Ascending aorta (tissue), 2 donors: ENCODE data around the gene TP53TG5. TPM values are rescaled to one million over a fixed set of nuclear protein-coding genes. Genes with fewer than 3 reads are reported as not detected.

Experiments
- DNase-seq, 2 donors: peaks; one replicate each; pipeline ENCODE4 v3.0.0-alpha.2; 2019; ENCODE audit warnings: low spot score in 2 of 2
- H3K27ac ChIP-seq, 2 donors: fragments of 200-600 bp; sonication (generic); one replicate each; pipeline ENCODE4 v1.5.1; 2016 to 2017; ENCODE audit warnings: mild to moderate bottlenecking in 1 of 2
- H3K27me3 ChIP-seq: fragments of 200-600 bp; sonication (generic); one replicate; pipeline ENCODE4 v1.5.1; 2017
- H3K36me3 ChIP-seq, 2 donors: fragments of 200-600 bp; sonication (generic); one replicate each; pipeline ENCODE4 v1.5.1; 2016
- H3K4me1 ChIP-seq, 2 donors: fragments of 200-600 bp; sonication (generic); one replicate each; pipeline ENCODE4 v1.5.1; 2016 to 2017; ENCODE audit warnings: mild to moderate bottlenecking in 1 of 2
- H3K4me3 ChIP-seq, 2 donors: fragments of 200-600 bp; sonication (generic); one replicate each; pipeline ENCODE4 v1.5.1; 2016 to 2017; ENCODE audit warnings: mild to moderate bottlenecking in 1 of 2
- H3K9me3 ChIP-seq, 2 donors: fragments of 200-600 bp; sonication (generic); one replicate each; pipeline ENCODE4 v1.5.1; 2016
- CTCF ChIP-seq, 3 experiments: fragments of 200-600 bp in 2 of 3; fragments of 450-650 bp in 1 of 3; sonication (generic) in 2 of 3; IDR thresholded peaks; one replicate each; pipeline ENCODE4 v1.5.1; 2016 to 2019; ENCODE audit warnings: antibody characterized with exemption in 3 of 3, mild to moderate bottlenecking in 1 of 3, moderate library complexity in 1 of 3
- intact Hi-C: fragments of 100-400 bp; cut with DNase I; formaldehyde crosslinking; loops from one replicate; pipeline ENCODE4 v1.15.1; 2023
- total RNA-seq: library from RNA; depleted of rRNA; stranded (reverse); fragments of >200 nt; gene quantifications from one replicate; pipeline ENCODE4 v1.1.0, GENCODE V29; 2016

TP53TG5 gene
- total RNA-seq, 1 donor from 2014 or later: not detected

GRCh38 chr20:45412653-45413052 lies 34.5 kb upstream of the TP53TG5 start:
- intact Hi-C loops: no loop called here
- DNase-seq: no peak
- Histone ChIP-seq H3K4me1 (peaks cover 15 to 35% of the 10 kb centered on the region in 2 donors), H3K9me3 (no peaks in the 10 kb centered on the region), H3K27me3 (no peaks in the 10 kb centered on the region), H3K4me3 (no peak overlapping the region), H3K27ac (no peak overlapping the region), H3K36me3 (peaks cover 22 to 38% of the 10 kb centered on the region in 2 donors)
- no peak for TF ChIP-seq CTCF (IDR thresholded peaks at IDR 0.05)

- intact Hi-C loops: no loop called here
- TF ChIP-seq CTCF (IDR thresholded peaks at IDR 0.05): no peak
- Histone ChIP-seq H3K27ac (peak overlapping the region in 1 of 2 donors; percentile 7), H3K27me3 (no peaks in the 10 kb centered on the region), H3K9me3 (no peaks in the 10 kb centered on the region), H3K4me3 (no peak overlapping the region), H3K4me1 (peaks cover 12 to 22% of the 10 kb centered on the region in 2 donors), H3K36me3 (peaks cover 22 to 38% of the 10 kb centered on the region in 2 donors)
- DNase-seq: no peak
Measured at GRCh38 chr20:45410887-45411286, 32.8 kb upstream of the TP53TG5 start.

- Histone ChIP-seq H3K27me3 (no peaks in the 10 kb centered on the region), H3K4me1 (peaks cover 9 to 20% of the 10 kb centered on the region in 2 donors), H3K36me3 (peaks cover 22 to 38% of the 10 kb centered on the region in 2 donors), H3K4me3 (no peak overlapping the region), H3K9me3 (no peaks in the 10 kb centered on the region), H3K27ac (peak overlapping the region in 1 of 2 donors; percentile 43)
- no peak for TF ChIP-seq CTCF (IDR thresholded peaks at IDR 0.05)
- intact Hi-C loops: loop anchor here (10.0 kb wide), 2 partner anchors 445 to 565 kb away; partner anchors contain the start of genes STK4, TOMM34 and ZNF335
- DNase-seq: no peak
Measured at GRCh38 chr20:45409521-45410272, 31.6 kb upstream of the TP53TG5 start.

GRCh38 chr20:45408646-45409213 lies 30.6 kb upstream of the TP53TG5 start:
- Histone ChIP-seq H3K27me3 (no peaks in the 10 kb centered on the region), H3K9me3 (no peaks in the 10 kb centered on the region), H3K27ac (peak overlapping the region; percentile 95 to 99), H3K4me3 (peak overlapping the region; percentile 81 to 98), H3K4me1 (peaks cover 9 to 20% of the 10 kb centered on the region in 2 donors), H3K36me3 (peaks cover 22 to 38% of the 10 kb centered on the region in 2 donors)
- no peak for TF ChIP-seq CTCF (IDR thresholded peaks at IDR 0.05)
- no peak for DNase-seq
- intact Hi-C loops: loop anchor here (10.0 kb wide), 2 partner anchors 444 to 566 kb away; partner anchors contain the start of genes STK4, TOMM34 and ZNF335

- no peaks in the 10 kb centered on the region for H3K27me3 ChIP-seq
- peak within 1 kb of the TSS; percentile 95 to 99 for H3K27ac ChIP-seq
- H3K36me3 ChIP-seq: peaks cover 22 to 38% of the 10 kb centered on the region in 2 donors
- DNase-seq: no peak
- intact Hi-C loops: loop anchor here (1.0 to 10.0 kb wide), 7 partner anchors 8 to 1197 kb away; partner anchors contain the start of genes OSER1, PIGT, STK4 and SYS1
- no peaks in the 10 kb centered on the region for H3K9me3 ChIP-seq
- peak within 1 kb of the TSS; percentile 81 to 98 for H3K4me3 ChIP-seq
- H3K4me1 ChIP-seq: peaks cover 9 to 20% of the 10 kb centered on the region in 2 donors
- no peak for TF ChIP-seq CTCF (IDR thresholded peaks at IDR 0.05)
Measured at GRCh38 chr20:45407783-45408645, 29.9 kb upstream of the TP53TG5 start, which contains the start of gene DBNDD2. DBNDD2 (plus strand) TSS chr20:45408289; CDS start chr20:45408468, 179 bp downstream.
